WERI-Rb-1 (cell line): Measurements from ENCODE around the gene MLLT6.
A peak's percentile ranks its signal among the peaks of the same experiment; 100 is the strongest.

ENCODE experiments used
- DNase-seq: peaks from one replicate; pipeline ENCODE4 v3.0.0-alpha.2; 2020
- H3K27ac ChIP-seq: fragments of 250-450 bp; sonication (Bioruptor Pico); 2 replicates; pipeline ENCODE4 v1.5.1; 2020; ENCODE audit warnings: mild to moderate bottlenecking, moderate library complexity
- H3K27me3 ChIP-seq: fragments of 250-450 bp; sonication (Bioruptor Pico); 2 replicates; pipeline ENCODE4 v1.5.1; 2021; ENCODE audit warnings: mild to moderate bottlenecking, low read depth, moderate library complexity; ENCODE audit not compliant: insufficient read depth, severe bottlenecking
- H3K36me3 ChIP-seq: fragments of 250-450 bp; sonication (Bioruptor Pico); 2 replicates; pipeline ENCODE4 v1.5.1; 2020; ENCODE audit warnings: mild to moderate bottlenecking, moderate library complexity
- H3K4me3 ChIP-seq: 2 replicates; pipeline ENCODE4 v1.5.1; 2011; ENCODE audit warnings: low read depth, mild to moderate bottlenecking, control low read depth, low read length
- H3K9me3 ChIP-seq: fragments of 250-450 bp; sonication (Bioruptor Pico); 2 replicates; pipeline ENCODE4 v1.5.1; 2021; ENCODE audit warnings: mild to moderate bottlenecking, moderate library complexity; ENCODE audit not compliant: severe bottlenecking
- TF ChIP-seq, protein P1 (sequence below): IDR thresholded peaks from 2 replicates; pipeline ENCODE4 v1.5.1; 2011; ENCODE audit warnings: low read depth, mild to moderate bottlenecking, control low read depth, inconsistent platforms, low read length

Gene MLLT6

DNA sequence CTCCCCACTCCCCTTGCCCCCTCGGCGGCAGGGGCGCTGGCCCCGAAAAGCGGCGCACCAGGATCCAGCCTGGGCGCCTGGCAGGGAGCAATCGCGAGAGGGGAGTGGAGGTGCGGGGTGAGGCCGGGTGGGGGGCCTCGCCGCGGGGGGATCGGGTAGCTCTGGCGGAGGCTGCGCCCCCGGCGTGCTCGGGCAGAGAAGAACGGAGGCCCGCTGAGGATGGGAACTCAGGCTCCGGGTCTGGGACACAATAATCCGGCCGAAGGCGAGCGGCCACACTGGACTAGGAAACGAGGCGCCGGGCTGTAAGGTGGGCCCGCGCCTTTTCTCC lies 43.8 kb downstream of the MLLT6 start:
- Histone ChIP-seq H3K27me3 (no peaks in the 10 kb centered on the region), H3K4me3 (peak overlapping the region; percentile 92), H3K27ac (peak overlapping the region; percentile 87), H3K36me3 (peaks cover 12% of the 10 kb centered on the region), H3K9me3 (no peaks in the 10 kb centered on the region)
- TF ChIP-seq, protein P1, sequence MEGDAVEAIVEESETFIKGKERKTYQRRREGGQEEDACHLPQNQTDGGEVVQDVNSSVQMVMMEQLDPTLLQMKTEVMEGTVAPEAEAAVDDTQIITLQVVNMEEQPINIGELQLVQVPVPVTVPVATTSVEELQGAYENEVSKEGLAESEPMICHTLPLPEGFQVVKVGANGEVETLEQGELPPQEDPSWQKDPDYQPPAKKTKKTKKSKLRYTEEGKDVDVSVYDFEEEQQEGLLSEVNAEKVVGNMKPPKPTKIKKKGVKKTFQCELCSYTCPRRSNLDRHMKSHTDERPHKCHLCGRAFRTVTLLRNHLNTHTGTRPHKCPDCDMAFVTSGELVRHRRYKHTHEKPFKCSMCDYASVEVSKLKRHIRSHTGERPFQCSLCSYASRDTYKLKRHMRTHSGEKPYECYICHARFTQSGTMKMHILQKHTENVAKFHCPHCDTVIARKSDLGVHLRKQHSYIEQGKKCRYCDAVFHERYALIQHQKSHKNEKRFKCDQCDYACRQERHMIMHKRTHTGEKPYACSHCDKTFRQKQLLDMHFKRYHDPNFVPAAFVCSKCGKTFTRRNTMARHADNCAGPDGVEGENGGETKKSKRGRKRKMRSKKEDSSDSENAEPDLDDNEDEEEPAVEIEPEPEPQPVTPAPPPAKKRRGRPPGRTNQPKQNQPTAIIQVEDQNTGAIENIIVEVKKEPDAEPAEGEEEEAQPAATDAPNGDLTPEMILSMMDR, result no peak
- no peak for DNase-seq

DNA sequence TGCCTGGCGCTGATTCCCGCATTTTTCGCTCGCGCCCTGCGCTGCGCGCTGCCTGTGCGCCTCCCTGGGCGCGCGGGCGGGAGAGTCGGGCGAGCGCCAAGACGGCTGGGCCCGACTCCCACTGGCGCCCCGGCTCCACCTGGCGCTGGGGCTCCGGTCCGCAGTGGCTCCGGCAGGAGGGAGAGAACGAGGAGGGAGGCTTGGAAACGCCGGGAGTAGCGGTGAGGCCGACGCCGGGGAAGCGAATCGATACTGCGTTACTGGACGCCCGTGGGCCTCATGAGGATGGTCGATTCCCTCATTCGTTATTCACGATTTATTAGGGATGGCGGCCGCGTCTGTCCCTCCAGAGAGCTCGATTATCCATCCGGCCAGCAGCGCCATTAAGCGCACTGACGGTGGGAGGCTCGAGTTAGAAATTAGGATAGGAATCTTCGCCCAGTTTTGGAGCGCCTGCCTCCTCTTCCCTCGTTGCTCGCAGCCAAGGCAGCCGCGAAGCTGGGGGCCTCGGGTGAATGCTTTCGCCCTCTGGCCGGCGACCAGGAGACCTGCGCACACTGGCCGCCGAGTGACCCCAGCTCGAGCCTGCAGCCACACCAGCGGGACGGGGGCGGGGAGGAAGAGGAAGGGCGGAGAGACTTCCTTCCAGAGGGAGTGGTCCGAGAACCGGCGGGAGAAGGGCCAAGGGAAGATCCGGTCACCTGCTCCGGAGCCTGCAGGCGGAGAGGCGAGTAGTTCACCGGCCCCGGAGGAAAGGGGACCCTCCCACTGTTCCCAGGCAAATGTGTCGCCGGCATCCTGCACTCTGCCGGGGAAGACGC lies 44.4 kb downstream of the MLLT6 start:
- H3K27ac ChIP-seq, result peak overlapping the region; percentile 87

DNA sequence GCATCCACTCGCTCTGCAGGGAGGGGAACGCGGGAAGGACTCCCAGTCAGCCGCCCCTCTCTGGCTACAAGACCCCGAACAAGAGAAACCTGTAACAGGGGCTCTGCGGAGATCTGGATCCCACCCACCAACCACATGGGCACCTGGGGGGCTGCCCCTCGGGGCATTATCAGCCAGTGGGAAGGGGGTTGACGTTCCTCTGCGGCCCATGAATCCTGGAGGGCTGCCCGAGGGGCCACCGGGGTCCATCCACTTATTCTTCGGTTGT lies 44.9 kb downstream of the MLLT6 start:
- Histone ChIP-seq H3K27ac (peak overlapping the region; percentile 87), H3K9me3 (no peaks in the 10 kb centered on the region), H3K36me3 (peaks cover 23% of the 10 kb centered on the region), H3K4me3 (peak overlapping the region; percentile 92), H3K27me3 (no peaks in the 10 kb centered on the region)
- TF ChIP-seq, protein P1, result no peak
- DNase-seq, result no peak

More for the DNA sequence above, 44.4 kb downstream of the MLLT6 start:
- Histone ChIP-seq H3K27me3 (no peaks in the 10 kb centered on the region), H3K4me3 (peak overlapping the region; percentile 92), H3K9me3 (no peaks in the 10 kb centered on the region), H3K36me3 (peaks cover 18% of the 10 kb centered on the region)
- TF ChIP-seq, protein P1, result no peak
- DNase-seq, result peak; percentile 90

DNA sequence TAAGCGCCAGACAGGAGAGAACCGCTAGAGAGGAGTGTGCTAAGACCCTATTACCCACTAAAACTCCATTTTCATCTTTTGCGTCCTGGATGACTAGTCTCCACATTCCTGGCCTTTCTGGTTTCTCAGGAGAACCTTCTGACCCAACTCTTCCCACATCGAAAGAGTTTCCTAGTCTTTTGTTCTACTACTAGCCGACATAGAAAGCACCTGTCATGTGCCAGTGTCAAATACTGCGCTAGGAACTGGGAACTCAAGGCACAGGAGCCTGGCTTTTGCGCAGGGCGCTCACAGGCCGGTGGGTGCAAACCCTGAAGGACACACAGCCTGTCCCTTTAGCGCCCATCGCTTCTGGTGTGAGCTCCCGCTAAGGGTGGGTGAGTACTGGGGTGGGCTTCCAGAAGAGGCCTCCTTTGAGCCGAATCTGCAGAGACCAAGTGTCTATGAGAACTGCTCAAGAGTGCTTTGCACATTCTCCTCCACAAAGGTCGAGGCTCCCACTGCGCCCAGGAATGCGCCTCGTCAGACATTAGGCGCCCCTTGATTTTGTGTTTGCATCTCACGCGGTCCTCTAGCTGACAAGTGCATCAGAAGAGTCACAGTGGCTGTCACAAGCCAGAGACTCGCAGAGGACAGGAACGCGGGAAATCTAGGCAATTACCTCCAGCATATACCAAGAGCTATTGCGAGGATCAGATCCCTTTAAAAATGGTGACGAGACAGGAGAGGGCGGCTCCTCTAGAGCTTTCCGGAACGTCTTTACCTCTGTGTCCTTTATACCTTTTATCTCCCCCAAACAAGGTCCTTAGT lies 45.4 kb downstream of the MLLT6 start:
- H3K27ac ChIP-seq, result peak overlapping the region; percentile 87; the same call in 1 of the 2 replicates

DNA sequence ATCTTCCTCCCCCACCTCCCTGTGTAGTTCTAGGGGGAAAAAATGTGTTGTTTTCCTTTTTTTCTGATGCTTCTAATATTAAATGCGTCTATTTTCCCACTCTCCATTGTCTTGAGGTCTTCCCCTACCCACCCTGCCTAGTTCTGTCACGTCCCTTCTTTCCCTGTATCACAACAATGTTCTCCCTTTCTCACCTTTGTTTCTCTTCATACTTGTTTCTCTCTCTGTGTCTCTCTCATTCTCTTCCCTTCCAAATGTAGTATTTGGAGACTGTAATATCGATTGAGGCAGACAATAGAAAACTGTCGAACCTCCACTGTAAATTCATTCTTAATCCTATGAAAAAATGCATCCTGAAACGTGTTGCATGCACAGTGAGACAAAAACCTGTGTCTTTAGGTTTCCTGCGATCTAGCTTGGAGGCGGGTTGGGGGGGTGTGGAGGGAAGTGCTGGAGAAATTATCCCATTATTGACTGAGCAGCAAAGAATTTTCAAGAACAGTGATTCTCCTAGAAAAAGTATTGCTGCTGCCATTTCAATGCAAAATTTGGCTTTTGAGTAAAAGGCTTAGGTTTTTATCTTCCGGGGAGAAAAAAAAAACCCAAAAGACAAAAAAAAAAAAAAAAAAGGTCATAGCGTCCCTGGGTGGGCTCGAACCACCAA lies 46.2 kb downstream of the MLLT6 start:
- TF ChIP-seq, protein P1, result no peak
- peak overlapping the region; percentile 25 for H3K27ac ChIP-seq
- H3K36me3 ChIP-seq, result peaks cover 32% of the 10 kb centered on the region
- no peaks in the 10 kb centered on the region for H3K27me3 ChIP-seq
- no peaks in the 10 kb centered on the region for H3K9me3 ChIP-seq
- peak overlapping the region; percentile 92 for H3K4me3 ChIP-seq
- DNase-seq, result peak; percentile 43

More for the DNA sequence above, 45.4 kb downstream of the MLLT6 start:
- H3K9me3 ChIP-seq, result no peaks in the 10 kb centered on the region
- H3K4me3 ChIP-seq, result peak overlapping the region; percentile 92
- TF ChIP-seq, protein P1, result no peak
- no peaks in the 10 kb centered on the region for H3K27me3 ChIP-seq
- peaks cover 25% of the 10 kb centered on the region for H3K36me3 ChIP-seq
- no peak for DNase-seq
